ENCODE measurements around the gene CTCF.

CTCF gene

GRCh38 chr16:67679935-67680897 is 117.9 kb downstream of the CTCF start:
- Mint-ChIP-seq H3K9me3 (no peaks in the 10 kb centered on the region), H3K36me3 (peaks cover 17 to 35% of the 10 kb centered on the region in 2 donors), H3K27me3 (no peaks in the 10 kb centered on the region), H3K4me1 (peaks cover 4 to 7% of the 10 kb centered on the region in 2 donors), H3K27ac (peak overlapping the region; percentile 2), H3K4me3 (no peak overlapping the region)
- ATAC-seq (replicated peaks) (no peak), DNase-seq (no peak)

GRCh38 chr16:67683767-67684166 is 121.4 kb downstream of the CTCF start:
- H3K9me3 Mint-ChIP-seq: no peaks in the 10 kb centered on the region
- H3K27ac Mint-ChIP-seq: no peak overlapping the region
- no peak overlapping the region for H3K4me3 Mint-ChIP-seq
- H3K4me1 Mint-ChIP-seq: peaks cover 15 to 23% of the 10 kb centered on the region in 2 donors
- DNase-seq: no peak
- ATAC-seq (replicated peaks): no peak
- peaks cover 19 to 34% of the 10 kb centered on the region in 2 donors for H3K36me3 Mint-ChIP-seq
- no peaks in the 10 kb centered on the region for H3K27me3 Mint-ChIP-seq

GRCh38 chr16:67685388-67686112 is 123.2 kb downstream of the CTCF start:
- H3K4me1 Mint-ChIP-seq: peaks cover 16 to 23% of the 10 kb centered on the region in 2 donors
- peak; percentile 83 to 94 for ATAC-seq (replicated peaks)
- H3K27ac Mint-ChIP-seq: peak overlapping the region; percentile 62
- no peak overlapping the region for H3K4me3 Mint-ChIP-seq
- no peaks in the 10 kb centered on the region for H3K27me3 Mint-ChIP-seq
- H3K9me3 Mint-ChIP-seq: no peaks in the 10 kb centered on the region
- no peak for DNase-seq
- peaks cover 17 to 34% of the 10 kb centered on the region in 2 donors for H3K36me3 Mint-ChIP-seq

Data from stimulated activated naive B cell treated with anti-CD40 and anti-IgM and Interleukin-4, amounts not matched to agents 10 μg/mL and 1 μg/mL and 100 μg/mL, for 72 hours (primary cell).